Measurements from ENCODE around the gene ACTR2.

GRCh38 chr2:65275141-65275915 is 47.7 kb downstream of the ACTR2 start:
- TF ChIP-seq CTCF (conservative IDR thresholded peaks at IDR 0.05) (no peak), EZH2 (IDR thresholded peaks at IDR 0.05; ENCODE audit: low read depth) (no peak)
